ENCODE results near the gene TGFBRAP1.

DNA sequence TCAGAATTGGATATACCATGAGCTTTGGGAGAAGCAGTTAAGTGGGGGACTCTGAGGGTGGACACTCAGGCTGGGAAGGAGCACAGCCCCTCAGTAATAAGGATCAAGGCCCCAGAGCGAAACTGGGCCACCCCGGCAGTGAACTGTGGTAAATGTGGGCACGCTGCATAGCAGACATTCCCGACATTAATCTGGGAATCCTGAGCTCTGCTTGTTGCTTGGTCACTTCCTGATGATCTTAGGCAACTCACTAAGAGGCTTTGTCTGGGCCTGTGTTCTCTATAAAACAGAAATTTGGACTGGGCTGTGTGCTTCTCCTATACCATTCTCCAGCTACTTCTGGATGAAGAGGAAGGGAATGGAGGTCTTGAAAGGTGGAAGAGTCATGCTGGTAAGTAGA, 4.8 kb downstream of the TGFBRAP1 start:
- no peak for TF ChIP-seq GABPA (IDR thresholded peaks at IDR 0.05 in 1 of 2, conservative IDR thresholded peaks at IDR 0.05 in 1 of 2)
- TF ChIP-seq RAD21 (IDR thresholded peaks at IDR 0.05), result no peak
- TF ChIP-seq, protein P1, sequence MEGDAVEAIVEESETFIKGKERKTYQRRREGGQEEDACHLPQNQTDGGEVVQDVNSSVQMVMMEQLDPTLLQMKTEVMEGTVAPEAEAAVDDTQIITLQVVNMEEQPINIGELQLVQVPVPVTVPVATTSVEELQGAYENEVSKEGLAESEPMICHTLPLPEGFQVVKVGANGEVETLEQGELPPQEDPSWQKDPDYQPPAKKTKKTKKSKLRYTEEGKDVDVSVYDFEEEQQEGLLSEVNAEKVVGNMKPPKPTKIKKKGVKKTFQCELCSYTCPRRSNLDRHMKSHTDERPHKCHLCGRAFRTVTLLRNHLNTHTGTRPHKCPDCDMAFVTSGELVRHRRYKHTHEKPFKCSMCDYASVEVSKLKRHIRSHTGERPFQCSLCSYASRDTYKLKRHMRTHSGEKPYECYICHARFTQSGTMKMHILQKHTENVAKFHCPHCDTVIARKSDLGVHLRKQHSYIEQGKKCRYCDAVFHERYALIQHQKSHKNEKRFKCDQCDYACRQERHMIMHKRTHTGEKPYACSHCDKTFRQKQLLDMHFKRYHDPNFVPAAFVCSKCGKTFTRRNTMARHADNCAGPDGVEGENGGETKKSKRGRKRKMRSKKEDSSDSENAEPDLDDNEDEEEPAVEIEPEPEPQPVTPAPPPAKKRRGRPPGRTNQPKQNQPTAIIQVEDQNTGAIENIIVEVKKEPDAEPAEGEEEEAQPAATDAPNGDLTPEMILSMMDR (IDR thresholded peaks at IDR 0.05; ENCODE audit: low read depth, low read length, missing input control), result no peak
- TF ChIP-seq TAF1 (conservative IDR thresholded peaks at IDR 0.05), result no peak

Measured in liver (tissue), 3 donors.